ENCODE data around the gene NADSYN1. TPM values are rescaled to one million over a fixed set of nuclear protein-coding genes. Genes with fewer than 3 reads are reported as not detected.
A peak's percentile ranks its signal among the peaks of the same experiment; 100 is the strongest.

The NADSYN1 gene
- total and polyA plus RNA-seq, 2 of the 13 experiments (the other 11 are each of a cell fraction or from before 2014, with no cell fraction given) = 35.7 to 51.5 TPM

GRCh38 chr11:71444811-71445210, 8.2 kb upstream of the NADSYN1 start:
- TF ChIP-seq TAF1 (CRISPR knock-in tag; IDR thresholded peaks at IDR 0.05) = no peak
- 0 out of 2 replicates have a peak, but pooled peaks have one; percentile 11 for TF ChIP-seq POLR2AphosphoS5 (IDR thresholded peaks at IDR 0.05; ENCODE audit: low read depth, low read length)
- peaks cover 30% of the 10 kb centered on the region for H3K4me1 ChIP-seq (ENCODE audit: insufficient read depth, low read length)
- no peaks in the 10 kb centered on the region for H3K27me3 ChIP-seq (ENCODE audit: control insufficient read depth in 1 of 2, insufficient read depth in 2 of 2, low read length in 2 of 2)
- H3K9ac ChIP-seq (ENCODE audit: insufficient read depth, low read depth, low read length) = no peak overlapping the region
- ATAC-seq (no peak), DNase-seq (ENCODE audit: low spot score) (no peak), FAIRE-seq (no peak)
- peaks cover 40% of the 10 kb centered on the region for H3K79me2 ChIP-seq (ENCODE audit: insufficient read depth, low read length)
- intact Hi-C loops (cut with micrococcal nuclease; ENCODE audit: unreplicated experiment) = no loop called here
- in situ Hi-C loops (cut with HindIII; ENCODE audit: extremely low pct_ligation_motif_present, low pct_unique_long_range_greater_than_20kb) = no loop called here
- no peaks in the 10 kb centered on the region for H3K9me3 ChIP-seq (ENCODE audit: low read length)
- no peak overlapping the region for H3K27ac ChIP-seq (ENCODE audit: extremely low read length, insufficient read depth, low read length)
- peak overlapping the region; percentile 2; the same call in 1 of the 2 replicates for H3K4me2 ChIP-seq (ENCODE audit: low read depth, low read length)
- H4K20me1 ChIP-seq (ENCODE audit: insufficient read depth, low read length) = peaks cover 31% of the 10 kb centered on the region
- ChIA-PET POLR2A (no interaction called here), CTCF (ENCODE audit: low intra/inter-chr PET ratio, low total read pairs) (no interaction called here)
- BruUV-seq (replicated peaks) = no TSS peak
- H2AFZ ChIP-seq (ENCODE audit: low read length) = no peak overlapping the region
- WGBS (ENCODE audit: low lambda C conversion rate) = 95% methylated on average over 6 of the region's 6 CpGs
- peaks cover 28 to 64% of the 10 kb centered on the region in 2 experiments for H3K36me3 ChIP-seq (replicated peaks in 1 of 2; ENCODE audit: control insufficient read depth in 1 of 2, insufficient read depth in 2 of 2, low read length in 2 of 2)
- no peak overlapping the region for H3K4me3 ChIP-seq (replicated peaks in 1 of 3; ENCODE audit: insufficient read depth in 1 of 3, low read depth in 2 of 3, low read length in 3 of 3)

- in situ Hi-C loops (cut with HindIII; ENCODE audit: extremely low pct_ligation_motif_present, low pct_unique_long_range_greater_than_20kb) = no loop called here
- intact Hi-C loops (cut with micrococcal nuclease; ENCODE audit: unreplicated experiment) = no loop called here
- ChIA-PET CTCF (ENCODE audit: low intra/inter-chr PET ratio, low total read pairs) (no interaction called here), POLR2A (no interaction called here)
- H3K9ac ChIP-seq (ENCODE audit: insufficient read depth, low read depth, low read length) = no peak overlapping the region
- H2AFZ ChIP-seq (ENCODE audit: low read length) = no peak overlapping the region
- peaks cover 31% of the 10 kb centered on the region for H4K20me1 ChIP-seq (ENCODE audit: insufficient read depth, low read length)
- H3K9me3 ChIP-seq (ENCODE audit: low read length) = no peaks in the 10 kb centered on the region
- FAIRE-seq (no peak), DNase-seq (ENCODE audit: low spot score) (no peak), ATAC-seq (no peak)
- no peak overlapping the region for H3K27ac ChIP-seq (ENCODE audit: extremely low read length, insufficient read depth, low read length)
- 97% methylated on average over 1 of the region's 1 CpG for WGBS (ENCODE audit: low lambda C conversion rate)
- peak overlapping the region; percentile 81; the same call in 1 of the 2 replicates for H3K4me2 ChIP-seq (ENCODE audit: low read depth, low read length)
- BruUV-seq (replicated peaks) = no TSS peak
- H3K79me2 ChIP-seq (ENCODE audit: insufficient read depth, low read length) = peaks cover 53% of the 10 kb centered on the region
- peaks cover 43% of the 10 kb centered on the region for H3K4me1 ChIP-seq (ENCODE audit: insufficient read depth, low read length)
- TF ChIP-seq MATR3 (CRISPR knock-in tag; IDR thresholded peaks at IDR 0.05) (no peak), ZNF138 (CRISPR knock-in tag; IDR thresholded peaks at IDR 0.05; ENCODE audit: low read depth) (no peak), MLLT10 (CRISPR knock-in tag; IDR thresholded peaks at IDR 0.05) (no peak), NFYB (CRISPR knock-in tag; IDR thresholded peaks at IDR 0.05) (no peak), ZNF10 (CRISPR knock-in tag; IDR thresholded peaks at IDR 0.05; ENCODE audit: borderline replicate concordance, low read depth) (no peak), ZNF839 (CRISPR knock-in tag; IDR thresholded peaks at IDR 0.05; ENCODE audit: borderline replicate concordance) (no peak), AFF4 (CRISPR knock-in tag; IDR thresholded peaks at IDR 0.05) (no peak), ZNF816 (CRISPR knock-in tag; IDR thresholded peaks at IDR 0.05; ENCODE audit: borderline replicate concordance) (no peak), NR2F6 (IDR thresholded peaks at IDR 0.05) (no peak), NR2F6 (CRISPR knock-in tag; IDR thresholded peaks at IDR 0.05) (no peak), TGIF2 (CRISPR knock-in tag; IDR thresholded peaks at IDR 0.05) (no peak), HNRNPL (IDR thresholded peaks at IDR 0.05; ENCODE audit: low read depth, low read length) (no peak)
- H3K27me3 ChIP-seq (ENCODE audit: control insufficient read depth in 1 of 2, insufficient read depth in 2 of 2, low read length in 2 of 2) = no peaks in the 10 kb centered on the region
- H3K36me3 ChIP-seq (replicated peaks in 1 of 2; ENCODE audit: control insufficient read depth in 1 of 2, insufficient read depth in 2 of 2, low read length in 2 of 2) = peaks cover 22 to 53% of the 10 kb centered on the region in 2 experiments
- 0 out of 6 replicates have a peak overlapping the region, but pooled peaks of 2 of the 3 experiments have one; percentile 76 to 93 for H3K4me3 ChIP-seq (replicated peaks in 1 of 3; ENCODE audit: insufficient read depth in 1 of 3, low read depth in 2 of 3, low read length in 3 of 3)
These were observed 6.9 kb upstream of the NADSYN1 start for GRCh38 chr11:71446150-71446549.
